C4-2B (cell line): ENCODE measurements around the gene DSCAM.

Source experiments
- H3K27ac ChIP-seq: fragments of 450-650 bp; 2 replicates; pipeline ENCODE4 v1.5.1; 2017
- CTCF ChIP-seq: fragments of 450-650 bp; conservative IDR thresholded peaks from 2 replicates; pipeline ENCODE4 v1.5.1; 2017; ENCODE audit warnings: mild to moderate bottlenecking
- ZFX ChIP-seq: fragments of 450-650 bp; IDR thresholded peaks from 2 replicates; pipeline ENCODE4 v1.6.1; 2017

Gene DSCAM

GRCh38 chr21:40797891-40798290 is 49.1 kb downstream of the DSCAM start:
- TF ChIP-seq ZFX (no peak), CTCF (no peak)
- no peak overlapping the region for H3K27ac ChIP-seq

DNA sequence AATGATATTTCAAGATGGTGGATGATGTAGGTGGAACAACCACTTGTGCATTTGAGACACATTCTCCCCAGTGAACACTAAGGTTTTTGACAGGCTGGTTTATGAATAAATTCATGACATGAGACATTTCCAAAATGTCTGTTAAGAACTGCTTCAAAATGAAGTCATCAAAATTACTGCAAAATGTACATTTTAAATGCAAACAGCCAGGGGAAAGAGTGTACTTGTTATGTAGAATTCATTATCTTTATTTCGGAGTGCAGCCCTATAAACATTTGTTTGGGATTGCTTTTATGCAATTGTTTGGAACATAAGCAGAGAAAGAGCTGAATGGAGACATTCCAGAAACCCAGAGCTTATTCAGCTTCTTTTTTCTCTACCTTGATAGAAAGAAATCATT is 49.5 kb downstream of the DSCAM start:
- TF ChIP-seq CTCF (no peak), ZFX (no peak)
- no peak overlapping the region for H3K27ac ChIP-seq

GRCh38 chr21:40796464-40796863 is 50.5 kb downstream of the DSCAM start:
- TF ChIP-seq ZFX (no peak), CTCF (no peak)
- H3K27ac ChIP-seq, result no peak overlapping the region

DNA sequence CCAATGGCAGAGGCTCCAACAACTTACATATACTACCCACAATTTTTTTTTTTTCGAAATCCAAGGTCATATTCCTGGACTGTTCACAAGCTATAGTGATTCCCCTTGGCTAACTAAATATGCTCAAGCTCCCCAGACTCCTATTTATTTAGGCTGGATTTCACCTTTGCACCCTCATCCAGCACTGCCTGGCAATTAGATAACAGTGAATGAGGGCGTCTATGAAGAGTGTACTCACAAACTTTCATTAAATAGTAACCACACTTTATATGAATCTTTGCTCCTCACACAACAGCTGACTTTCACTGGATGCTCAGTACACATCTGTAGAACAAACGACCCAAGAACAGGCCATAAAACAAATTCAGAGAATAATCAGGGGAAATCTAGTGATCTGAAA is 51.6 kb downstream of the DSCAM start:
- no peak overlapping the region for H3K27ac ChIP-seq
- TF ChIP-seq ZFX (no peak), CTCF (no peak)

DNA sequence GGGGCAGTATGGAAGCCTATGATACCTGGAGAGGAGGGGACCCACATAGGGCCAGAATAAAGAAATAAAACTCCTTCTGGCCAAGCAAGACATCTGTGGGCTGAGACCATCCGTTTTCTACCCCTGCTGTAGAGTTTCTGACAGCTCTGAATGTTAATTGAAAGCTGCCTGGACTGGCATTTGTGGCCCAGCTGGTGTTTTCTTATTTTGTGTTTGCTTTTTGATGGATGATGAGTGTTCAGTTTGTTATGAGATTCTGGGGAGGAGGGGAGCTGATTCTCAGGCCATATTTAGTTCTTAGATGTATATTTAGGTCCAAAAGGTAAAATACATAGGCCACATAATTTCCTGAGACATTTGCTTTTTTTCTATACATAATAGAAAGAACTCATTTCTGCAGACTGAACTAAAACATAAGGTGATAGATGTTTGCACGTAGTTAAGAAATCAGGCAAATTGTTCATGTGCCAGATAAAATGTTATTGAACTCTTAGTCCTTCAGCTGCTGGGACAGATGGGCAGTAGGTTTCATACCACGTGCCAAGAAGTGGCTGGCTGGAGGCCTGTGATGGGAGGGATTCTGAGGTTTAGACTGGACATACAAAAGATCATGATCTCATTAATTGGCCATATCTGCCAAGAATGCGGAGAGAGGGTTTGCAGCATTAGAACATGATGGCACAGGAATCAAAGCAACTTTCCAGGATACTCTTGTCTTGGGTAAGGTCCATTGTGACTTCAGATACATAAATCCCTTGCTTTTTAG is 54.1 kb downstream of the DSCAM start:
- no peak overlapping the region for H3K27ac ChIP-seq
- TF ChIP-seq CTCF, result no peak
- no peak for TF ChIP-seq ZFX

GRCh38 chr21:40788635-40789034 is 58.3 kb downstream of the DSCAM start:
- H3K27ac ChIP-seq, result no peak overlapping the region
- TF ChIP-seq CTCF, result no peak

DNA sequence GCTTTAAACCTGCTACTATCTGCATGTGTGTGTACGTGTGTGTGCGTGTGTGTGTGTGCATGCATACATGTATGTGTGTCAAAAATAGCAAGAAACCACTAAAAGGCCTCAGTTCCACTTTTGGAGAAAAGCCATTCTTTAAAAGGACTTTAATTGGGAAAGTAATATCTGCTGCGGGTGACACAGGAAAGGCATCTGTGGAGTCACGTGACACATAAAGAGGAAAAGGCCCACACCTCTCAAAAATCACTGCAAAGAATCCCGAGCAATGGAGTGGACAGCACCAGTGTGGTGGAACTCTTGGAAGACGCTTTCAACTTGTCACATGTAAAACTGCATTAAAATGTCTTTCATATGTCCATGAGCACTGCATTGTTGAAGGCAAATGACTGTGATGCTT is 63.6 kb downstream of the DSCAM start:
- TF ChIP-seq ZFX (no peak), CTCF (no peak)
- no peak overlapping the region for H3K27ac ChIP-seq
